ENCODE results near the gene ASPSCR1.
A peak's percentile ranks its signal among the peaks of the same experiment; 100 is the strongest.

Gene ASPSCR1

GRCh38 chr17:82023447-82024241, 46.2 kb downstream of the ASPSCR1 start:
- DNase-seq (ENCODE audit: low read depth in 1 of 2, low spot score in 1 of 2): no peak

- no peak for DNase-seq (ENCODE audit: low read depth in 1 of 2, low spot score in 1 of 2)
Observed at GRCh38 chr17:82024859-82025258, 47.4 kb downstream of the ASPSCR1 start.

- DNase-seq (ENCODE audit: low read depth in 1 of 2, low spot score in 1 of 2): no peak
Observed at GRCh38 chr17:82025401-82026107, 48.1 kb downstream of the ASPSCR1 start.

GRCh38 chr17:82028246-82028645, 50.8 kb downstream of the ASPSCR1 start:
- no peak for DNase-seq (ENCODE audit: low read depth in 1 of 2, low spot score in 1 of 2)

GRCh38 chr17:82028966-82029365, 51.5 kb downstream of the ASPSCR1 start:
- DNase-seq (ENCODE audit: low read depth in 1 of 2, low spot score in 1 of 2): no peak

GRCh38 chr17:82029391-82029790, 52.0 kb downstream of the ASPSCR1 start:
- DNase-seq (ENCODE audit: low read depth in 1 of 2, low spot score in 1 of 2): no peak

GRCh38 chr17:82029990-82030469, 52.6 kb downstream of the ASPSCR1 start:
- DNase-seq (ENCODE audit: low read depth in 1 of 2, low spot score in 1 of 2): no peak

- peak; percentile 69 for DNase-seq (ENCODE audit: low read depth in 1 of 2, low spot score in 1 of 2)
Observed at GRCh38 chr17:82030470-82031302, 53.3 kb downstream of the ASPSCR1 start.

- DNase-seq (ENCODE audit: low read depth in 1 of 2, low spot score in 1 of 2): no peak
Observed at GRCh38 chr17:82031303-82031884, 54.0 kb downstream of the ASPSCR1 start, which contains the start of gene RAC3. Gene RAC3, plus strand, starts transcription at chr17:82031678. Its CDS starts 84 bp downstream, at chr17:82031762.

- no peak for DNase-seq (ENCODE audit: low read depth in 1 of 2, low spot score in 1 of 2)
Observed at GRCh38 chr17:82031885-82032627, 54.6 kb downstream of the ASPSCR1 start.

- DNase-seq (ENCODE audit: low read depth in 1 of 2, low spot score in 1 of 2): no peak
Observed at GRCh38 chr17:82033359-82034085, 56.1 kb downstream of the ASPSCR1 start.

- DNase-seq (ENCODE audit: low read depth in 1 of 2, low spot score in 1 of 2): no peak
Observed at GRCh38 chr17:82034371-82035011, 57.1 kb downstream of the ASPSCR1 start.

- DNase-seq (ENCODE audit: low read depth in 1 of 2, low spot score in 1 of 2): no peak
Observed at GRCh38 chr17:82035488-82035887, 58.1 kb downstream of the ASPSCR1 start.

GRCh38 chr17:82035956-82036633, 58.7 kb downstream of the ASPSCR1 start:
- DNase-seq (ENCODE audit: low read depth in 1 of 2, low spot score in 1 of 2): no peak

- no peak for DNase-seq (ENCODE audit: low read depth in 1 of 2, low spot score in 1 of 2)
Observed at GRCh38 chr17:82036634-82037091, 59.2 kb downstream of the ASPSCR1 start.

- peak; percentile 86 to 89 for DNase-seq (ENCODE audit: low read depth in 1 of 2, low spot score in 1 of 2)
Observed at GRCh38 chr17:82037092-82037888, 59.9 kb downstream of the ASPSCR1 start, which contains the start of gene DCXR. Gene DCXR, minus strand, starts transcription at chr17:82037697. Its CDS starts 15 bp downstream, at chr17:82037682.

GRCh38 chr17:82037889-82038195, 60.4 kb downstream of the ASPSCR1 start:
- no peak for DNase-seq (ENCODE audit: low read depth in 1 of 2, low spot score in 1 of 2)
